AML-193 (cell line): ENCODE measurements around the gene MTR.

ENCODE experiments used
- DNase-seq, 2 experiments: peaks; one replicate each; lab custom pipeline; 2025; lab: John Stamatoyannopoulos, UW

The MTR gene

GRCh38 chr1:236795035-236795756, at the start of gene MTR:
TSS of gene MTR (plus strand) at chr1:236795292. CDS start at chr1:236795704, 412 bp downstream.
- peak; percentile 95 to 97 for DNase-seq

- DNase-seq: no peak
Observed at GRCh38 chr1:236746785-236747184, 48.3 kb upstream of the MTR start.

- no peak for DNase-seq
Observed at GRCh38 chr1:236747311-236747985, 47.6 kb upstream of the MTR start.

GRCh38 chr1:236748268-236748870, 46.7 kb upstream of the MTR start:
- no peak for DNase-seq

GRCh38 chr1:236750928-236751327, 44.2 kb upstream of the MTR start:
- DNase-seq: no peak

- DNase-seq: no peak
Observed at GRCh38 chr1:236751385-236751784, 43.7 kb upstream of the MTR start.

- DNase-seq: no peak
Observed at GRCh38 chr1:236751935-236752334, 43.2 kb upstream of the MTR start.

GRCh38 chr1:236753516-236753915, 41.6 kb upstream of the MTR start:
- DNase-seq: peak; percentile 28 to 29

GRCh38 chr1:236753964-236754363, 41.1 kb upstream of the MTR start:
- no peak for DNase-seq

GRCh38 chr1:236754525-236755210, 40.4 kb upstream of the MTR start:
- DNase-seq: no peak

GRCh38 chr1:236757640-236758039, 37.5 kb upstream of the MTR start:
- DNase-seq: no peak

GRCh38 chr1:236759252-236759859, 35.7 kb upstream of the MTR start:
- DNase-seq: peak; percentile 43 to 57

GRCh38 chr1:236760480-236760879, 34.6 kb upstream of the MTR start:
- no peak for DNase-seq

- DNase-seq: no peak
Observed at GRCh38 chr1:236760986-236761385, 34.1 kb upstream of the MTR start.

- no peak for DNase-seq
Observed at GRCh38 chr1:236761397-236762132, 33.5 kb upstream of the MTR start.

- DNase-seq: no peak
Observed at GRCh38 chr1:236762410-236762809, 32.7 kb upstream of the MTR start.

- no peak for DNase-seq
Observed at GRCh38 chr1:236765831-236766230, 29.3 kb upstream of the MTR start.

GRCh38 chr1:236766506-236766905, 28.6 kb upstream of the MTR start:
- no peak for DNase-seq

- DNase-seq: no peak
Observed at GRCh38 chr1:236767276-236767675, 27.8 kb upstream of the MTR start.

GRCh38 chr1:236768601-236769000, 26.5 kb upstream of the MTR start:
- no peak for DNase-seq

- DNase-seq: no peak
Observed at GRCh38 chr1:236773919-236774318, 21.2 kb upstream of the MTR start.
